Smooth muscle cell (in vitro differentiated cells): ENCODE results near the gene RUFY3. TPM values are rescaled to one million over a fixed set of nuclear protein-coding genes. Genes with fewer than 3 reads are reported as not detected.
A peak's percentile ranks its signal among the peaks of the same experiment; 100 is the strongest.
"Not testable (repeated sequence)": the region's sequence is repeated elsewhere in the genome, so short reads cannot be mapped to it uniquely, and the experiment has no call there.

Experiments used
- DNase-seq: peaks from one replicate; lab custom pipeline; 2025; ENCODE audit not compliant: unreplicated experiment; lab: John Stamatoyannopoulos, UW
- H2AFZ ChIP-seq: fragments of 200-600 bp; sonication (generic); 2 replicates; pipeline ENCODE4 v1.6.0; 2016; ENCODE audit warnings: antibody characterized with exemption, low read depth, mild to moderate bottlenecking
- H3F3A ChIP-seq: fragments of 200-600 bp; sonication (generic); 2 replicates; pipeline ENCODE4 v1.6.0; 2017; ENCODE audit warnings: antibody characterized with exemption, low read depth
- H3K27ac ChIP-seq: fragments of 200-600 bp; sonication (generic); 2 replicates; pipeline ENCODE4 v1.5.1; 2016; ENCODE audit warnings: low read depth, mild to moderate bottlenecking
- H3K27me3 ChIP-seq: fragments of 200-600 bp; sonication (generic); 2 replicates; pipeline ENCODE4 v1.6.1; 2016; ENCODE audit warnings: low read depth, mild to moderate bottlenecking
- H3K36me3 ChIP-seq: fragments of 200-600 bp; sonication (generic); 2 replicates; pipeline ENCODE4 v1.5.1; 2016; ENCODE audit warnings: low read depth
- H3K4me1 ChIP-seq: fragments of 200-600 bp; sonication (generic); 2 replicates; pipeline ENCODE4 v1.5.1; 2016; ENCODE audit warnings: low read depth
- H3K4me2 ChIP-seq: fragments of 200-600 bp; sonication (generic); 2 replicates; pipeline ENCODE4 v1.6.0; 2016; ENCODE audit warnings: mild to moderate bottlenecking
- H3K4me3 ChIP-seq: fragments of 200-600 bp; sonication (generic); 2 replicates; pipeline ENCODE4 v1.5.1; 2016; ENCODE audit warnings: mild to moderate bottlenecking
- H3K79me2 ChIP-seq: fragments of 200-600 bp; sonication (generic); 2 replicates; pipeline ENCODE4 v1.6.0; 2016; ENCODE audit warnings: low read depth, mild to moderate bottlenecking
- H3K9ac ChIP-seq: fragments of 200-600 bp; sonication (generic); 2 replicates; pipeline ENCODE4 v1.6.0; 2016; ENCODE audit warnings: low read depth
- H3K9me3 ChIP-seq: fragments of 200-600 bp; sonication (generic); replicated peaks from 2 replicates; pipeline ENCODE4 v1.5.1; 2016; ENCODE audit warnings: low read depth
- H4K20me1 ChIP-seq: fragments of 200-600 bp; sonication (generic); 2 replicates; pipeline ENCODE4 v1.6.0; 2016; ENCODE audit warnings: low read depth
- CTCF ChIP-seq: fragments of 200-600 bp; sonication (generic); IDR thresholded peaks from 2 replicates; pipeline ENCODE4 v1.5.1; 2017; ENCODE audit warnings: borderline replicate concordance, mild to moderate bottlenecking, antibody characterized with exemption; ENCODE audit not compliant: insufficient read depth, poor library complexity, severe bottlenecking
- WGBS: methylation state at CpG from one replicate; pipeline ENCODE4 v1.1.7; 2016; ENCODE audit warnings: low lambda C conversion rate; 5-methylcytosine and 5-hydroxymethylcytosine counted together
- polyA plus RNA-seq: library from polyadenylated mRNA; unstranded; fragments of >200 nt; fragmentation: Nextera tagmentation; extraction: Ambion mirVana; gene quantifications from 2 replicates; pipeline ENCODE4 v1.2.1, GENCODE V29; 2016
- total RNA-seq: library from RNA; depleted of rRNA; stranded (reverse); fragments of >200 nt; gene quantifications from 2 replicates; pipeline ENCODE4 v1.2.3, GENCODE V29; 2014

The RUFY3 gene
- total and polyA plus RNA-seq, 2 experiments from 2014 or later, result 22.2 to 49.2 TPM

GRCh38 chr4:70839589-70840093 lies 117.9 kb downstream of the RUFY3 start, which contains the start of gene GRSF1:
TSS of gene GRSF1 (minus strand) at chr4:70839890. CDS start at chr4:70839827, 63 bp downstream.
- peak within 1 kb of the TSS; percentile 100 for H3K4me2 ChIP-seq

GRCh38 chr4:70840137-70840536 lies 118.4 kb downstream of the RUFY3 start:
- not testable (repeated sequence) for H3K4me3 ChIP-seq, H3K27ac ChIP-seq, H3K4me2 ChIP-seq, H3K27me3 ChIP-seq, H2AFZ ChIP-seq, H3K9ac ChIP-seq, H3K36me3 ChIP-seq, DNase-seq, H3K4me1 ChIP-seq, H3K9me3 ChIP-seq
- 60% methylated on average over 13 of the region's 20 CpGs for WGBS
- peaks cover 39% of the 10 kb centered on the region for H3K79me2 ChIP-seq
- peaks cover 13% of the 10 kb centered on the region for H3F3A ChIP-seq
- H4K20me1 ChIP-seq, result peaks cover 34% of the 10 kb centered on the region

More at GRCh38 chr4:70839589-70840093, 117.9 kb downstream of the RUFY3 start, which contains the start of gene GRSF1:
- Histone ChIP-seq H3K79me2 (peaks cover 44% of the 10 kb centered on the region), H2AFZ (peak within 1 kb of the TSS; percentile 75), H3K27me3 (no peaks in the 10 kb centered on the region), H3K27ac (peak within 1 kb of the TSS; percentile 82), H3K4me1 (peaks cover 9% of the 10 kb centered on the region), H3K36me3 (peaks cover 4% of the 10 kb centered on the region), H3K4me3 (peak within 1 kb of the TSS; percentile 68), H3F3A (peaks cover 13% of the 10 kb centered on the region), H4K20me1 (peaks cover 39% of the 10 kb centered on the region), H3K9ac (peak within 1 kb of the TSS; percentile 87), H3K9me3 (no peaks in the 10 kb centered on the region)
- no peak for TF ChIP-seq CTCF
- peak; percentile 64 for DNase-seq
- under 1% methylated on average over 36 of the region's 51 CpGs for WGBS

GRCh38 chr4:70840631-70841030 lies 118.9 kb downstream of the RUFY3 start:
- not testable (repeated sequence) for H3K9ac ChIP-seq, H3K4me2 ChIP-seq, DNase-seq, H3K27ac ChIP-seq, H2AFZ ChIP-seq, H3K36me3 ChIP-seq, H3K27me3 ChIP-seq, H3K4me3 ChIP-seq, H3K9me3 ChIP-seq, H3K4me1 ChIP-seq
- 95% methylated on average over 16 of the region's 16 CpGs for WGBS
- H3F3A ChIP-seq, result peaks cover 13% of the 10 kb centered on the region
- peaks cover 34% of the 10 kb centered on the region for H3K79me2 ChIP-seq
- H4K20me1 ChIP-seq, result peaks cover 31% of the 10 kb centered on the region

- H3K36me3 ChIP-seq, result no peaks in the 10 kb centered on the region
- H3K27me3 ChIP-seq, result no peaks in the 10 kb centered on the region
- peaks cover 28% of the 10 kb centered on the region for H3K79me2 ChIP-seq
- peaks cover 25% of the 10 kb centered on the region for H4K20me1 ChIP-seq
- H3K4me2 ChIP-seq, result no peak overlapping the region
- peak overlapping the region; percentile 47 for H3K27ac ChIP-seq
- TF ChIP-seq CTCF, result no peak
- no peak overlapping the region for H3K9ac ChIP-seq
- H3K9me3 ChIP-seq, result no peaks in the 10 kb centered on the region
- H3K4me3 ChIP-seq, result no peak overlapping the region
- H3F3A ChIP-seq, result peaks cover 13% of the 10 kb centered on the region
- H3K4me1 ChIP-seq, result peaks cover 9% of the 10 kb centered on the region
- peak overlapping the region; percentile 58 for H2AFZ ChIP-seq
- DNase-seq, result no peak
These were observed 119.4 kb downstream of the RUFY3 start for GRCh38 chr4:70841211-70841610.
